IMR-90 (cell line): Measurements from ENCODE around the gene DPP10. TPM values are rescaled to one million over a fixed set of nuclear protein-coding genes. Genes with fewer than 3 reads are reported as not detected.

ENCODE experiments used
- ATAC-seq: fragments of 200-7000 bp; cut with Tn5 transposase; 2 replicates; pipeline ENCODE4 v1.9.1; 2020; ENCODE audit warnings: low read depth, mild to moderate bottlenecking, moderate library complexity
- BruUV-seq: library from RNA; stranded (reverse); fragments of 400-500 nt; replicated peaks from 2 replicates; lab custom pipeline; 2021; lab: Mats Ljungman, UMichigan
- CTCF ChIA-PET: fragments of 300-600 bp; formaldehyde crosslinking; extraction: SDS; loops from one replicate; lab custom pipeline; 2021; ENCODE audit warnings: antibody characterized with exemption; lab: Yijun Ruan, JAX
- POLR2A ChIA-PET: fragments of 300-600 bp; sonication (Branson Sonifier 250); formaldehyde crosslinking; loops from one replicate; lab custom pipeline; 2022; ENCODE audit warnings: antibody characterized with exemption; ENCODE audit not compliant: unreplicated experiment; lab: Charles Lee
- DNase-seq: peaks from one replicate; pipeline ENCODE4 v3.0.0; 2013
- H2AFZ ChIP-seq: replicated peaks from 2 replicates; pipeline ENCODE3; 2013; ENCODE audit warnings: low read length, mild to moderate bottlenecking; ENCODE audit not compliant: poor library complexity
- H2AK5ac ChIP-seq: 2 replicates; pipeline ENCODE4 v1.6.1; 2013; ENCODE audit warnings: low read depth, low read length, inconsistent platforms
- H2AK9ac ChIP-seq: replicated peaks from 2 replicates; pipeline ENCODE3; 2013; ENCODE audit warnings: mild to moderate bottlenecking, low read depth, low read length, moderate library complexity; ENCODE audit not compliant: poor library complexity
- H2BK120ac ChIP-seq: 2 replicates; pipeline ENCODE4 v1.6.1; 2013; ENCODE audit warnings: low read depth, low read length, inconsistent platforms
- H2BK15ac ChIP-seq: 3 replicates; pipeline ENCODE4 v1.6.1; 2013; ENCODE audit warnings: low read depth, low read length, inconsistent platforms
- H2BK20ac ChIP-seq: 2 replicates; pipeline ENCODE4 v1.6.1; 2013; ENCODE audit warnings: low read depth, mild to moderate bottlenecking, inconsistent platforms, low read length, moderate library complexity
- H2BK5ac ChIP-seq: 2 replicates; pipeline ENCODE4 v1.6.1; 2013; ENCODE audit warnings: mild to moderate bottlenecking, low read depth, low read length, inconsistent platforms; ENCODE audit not compliant: poor library complexity, severe bottlenecking
- H3K14ac ChIP-seq: replicated peaks from 2 replicates; pipeline ENCODE4 v1.6.1; 2013; ENCODE audit warnings: low read depth, low read length, inconsistent platforms
- H3K18ac ChIP-seq: 2 replicates; pipeline ENCODE4 v1.6.1; 2013; ENCODE audit warnings: low read depth, low read length, control low read depth
- H3K23ac ChIP-seq: 2 replicates; pipeline ENCODE4 v1.6.1; 2013; ENCODE audit warnings: low read depth, low read length, inconsistent platforms
- H3K27ac ChIP-seq: 2 replicates; pipeline ENCODE4 v1.5.1; 2013; ENCODE audit warnings: mild to moderate bottlenecking, control low read depth, low read length; ENCODE audit not compliant: insufficient read depth
- H3K27me3 ChIP-seq: 2 replicates; pipeline ENCODE4 v1.6.1; 2013; ENCODE audit warnings: low read length; ENCODE audit not compliant: control insufficient read depth, insufficient read depth
- H3K36me3 ChIP-seq: 2 replicates; pipeline ENCODE4 v1.6.1; 2013; ENCODE audit warnings: low read length, mixed read lengths; ENCODE audit not compliant: control insufficient read depth, insufficient read depth
- H3K4ac ChIP-seq: 2 replicates; pipeline ENCODE4 v1.6.1; 2013; ENCODE audit warnings: low read depth, low read length, inconsistent platforms
- H3K4me1 ChIP-seq: 2 replicates; pipeline ENCODE4 v1.6.1; 2013; ENCODE audit warnings: low read length, mixed read lengths; ENCODE audit not compliant: control insufficient read depth, insufficient read depth
- H3K4me2 ChIP-seq: 2 replicates; pipeline ENCODE4 v1.6.1; 2013; ENCODE audit warnings: low read depth, mild to moderate bottlenecking, control low read depth, low read length, moderate library complexity
- H3K4me3 ChIP-seq: 2 replicates; pipeline ENCODE4 v1.5.1; 2013; ENCODE audit warnings: low read depth, mild to moderate bottlenecking, control low read depth, low read length, moderate library complexity; ENCODE audit not compliant: insufficient read depth
- H3K56ac ChIP-seq: 2 replicates; pipeline ENCODE4 v1.6.1; 2013; ENCODE audit warnings: low read length, inconsistent platforms; ENCODE audit not compliant: insufficient read depth; ENCODE audit errors: extremely low read depth
- H3K79me1 ChIP-seq, 2 experiments: 2 replicates each; pipeline ENCODE4 v1.6.1; 2013; ENCODE audit warnings: low read length in 2 of 2, inconsistent platforms in 1 of 2, low read depth in 1 of 2
- H3K9ac ChIP-seq: 2 replicates; pipeline ENCODE4 v1.6.1; 2013; ENCODE audit warnings: low read depth, low read length, control low read depth
- H3K9me1 ChIP-seq: 2 replicates; pipeline ENCODE4 v1.6.1; 2013; ENCODE audit warnings: low read length, inconsistent platforms; ENCODE audit not compliant: insufficient read depth
- H3K9me3 ChIP-seq: 2 replicates; pipeline ENCODE4 v1.6.1; 2013; ENCODE audit warnings: low read length; ENCODE audit not compliant: control insufficient read depth, insufficient read depth
- H4K20me1 ChIP-seq: 2 replicates; pipeline ENCODE4 v1.6.1; 2013; ENCODE audit warnings: low read length, inconsistent platforms; ENCODE audit not compliant: insufficient read depth
- H4K5ac ChIP-seq: 2 replicates; pipeline ENCODE4 v1.6.1; 2013; ENCODE audit warnings: mild to moderate bottlenecking, low read depth, low read length, control low read depth
- H4K8ac ChIP-seq, 2 experiments: 2 replicates each; pipeline ENCODE4 v1.6.1; 2013; ENCODE audit warnings: low read depth in 2 of 2, low read length in 2 of 2, control low read depth in 1 of 2, inconsistent platforms in 1 of 2
- H4K91ac ChIP-seq: 2 replicates; pipeline ENCODE4 v1.6.1; 2013; ENCODE audit warnings: low read depth, low read length, inconsistent platforms; ENCODE audit not compliant: insufficient read depth
- BHLHE40 ChIP-seq: fragments of 150-350 bp; IDR thresholded peaks from 2 replicates; pipeline ENCODE4 v1.6.1; 2016; ENCODE audit warnings: mild to moderate bottlenecking, low read depth, low read length
- CEBPB ChIP-seq: IDR thresholded peaks from 2 replicates; pipeline ENCODE4 v1.6.1; 2012; ENCODE audit warnings: low read depth, low read length, improper control_type of control experiment
- CHD1 ChIP-seq: IDR thresholded peaks from 2 replicates; pipeline ENCODE4 v1.6.1; 2012; ENCODE audit warnings: low read depth, low read length, improper control_type of control experiment
- CTCF ChIP-seq: conservative IDR thresholded peaks from 2 replicates; pipeline ENCODE4 v1.5.1; 2012; ENCODE audit warnings: mild to moderate bottlenecking, low read depth, low read length, improper control_type of control experiment
- ELK1 ChIP-seq: fragments of 150-350 bp; IDR thresholded peaks from 2 replicates; pipeline ENCODE4 v1.6.1; 2016; ENCODE audit warnings: low read depth, mild to moderate bottlenecking, low read length, moderate library complexity, borderline replicate concordance
- FOS ChIP-seq: fragments of 150-350 bp; IDR thresholded peaks from 2 replicates; pipeline ENCODE4 v1.6.1; 2016; ENCODE audit warnings: low read depth, low read length
- MAZ ChIP-seq: IDR thresholded peaks from 2 replicates; pipeline ENCODE4 v1.6.1; 2012; ENCODE audit warnings: low read depth, mild to moderate bottlenecking, low read length, improper control_type of control experiment, moderate library complexity, borderline replicate concordance
- MXI1 ChIP-seq: IDR thresholded peaks from 2 replicates; pipeline ENCODE4 v1.6.1; 2012; ENCODE audit warnings: low read depth, mild to moderate bottlenecking, low read length, moderate library complexity, borderline replicate concordance
- POLR2A ChIP-seq: IDR thresholded peaks from 2 replicates; pipeline ENCODE4 v1.6.1; 2012; ENCODE audit warnings: mild to moderate bottlenecking, low read depth, low read length
- RCOR1 ChIP-seq: IDR thresholded peaks from 2 replicates; pipeline ENCODE4 v1.6.1; 2012; ENCODE audit warnings: mild to moderate bottlenecking, low read length, improper control_type of control experiment; ENCODE audit not compliant: insufficient replicate concordance
- RFX5 ChIP-seq: IDR thresholded peaks from 2 replicates; pipeline ENCODE4 v1.8.0; 2012; ENCODE audit warnings: low read depth, mild to moderate bottlenecking, low read length, moderate library complexity
- USF2 ChIP-seq: fragments of 150-350 bp; IDR thresholded peaks from 2 replicates; pipeline ENCODE4 v1.6.1; 2017; ENCODE audit warnings: mild to moderate bottlenecking, antibody characterized with exemption, low read length, low read depth
- WGBS, 2 experiments: methylation state at CpG; one replicate each; pipeline versions ENCODE4 v1.1.5 to v1.1.7; 2013; ENCODE audit warnings: missing lambda C conversion rate in 2 of 2; ENCODE audit not compliant: insufficient read length in 1 of 2; ENCODE audit errors: extremely low coverage in 2 of 2; 5-methylcytosine and 5-hydroxymethylcytosine counted together
- dilution Hi-C: fragments of 300-500 bp; cut with HindIII; formaldehyde crosslinking; loops from one replicate; pipeline ENCODE4 v1.14.3; 2018; ENCODE audit warnings: low sequenced_read_pairs; ENCODE audit not compliant: unreplicated experiment
- in situ Hi-C: fragments of 300-500 bp; cut with MboI; formaldehyde crosslinking; loops from 3 replicates; pipeline ENCODE4 v1.14.3; 2019; ENCODE audit warnings: low sequenced_read_pairs, inconsistent platforms, mixed read lengths
- intact Hi-C: fragments of 100-400 bp; cut with micrococcal nuclease; formaldehyde crosslinking; loops from 2 replicates; pipeline ENCODE4 v1.10.0; 2022
- polyA plus RNA-seq, 3 experiments: library from polyadenylated mRNA; depleted of rRNA; stranded (reverse); fragments of >200 nt; gene quantifications; 2 replicates each; pipeline ENCODE4 v1.2.3, GENCODE V29; 2012; ENCODE audit warnings: low replicate concordance in 1 of 3
- total RNA-seq: library from RNA; depleted of rRNA; stranded (reverse); fragments of >200 nt; gene quantifications from 2 replicates; pipeline ENCODE4 v1.2.3, GENCODE V29; 2012

The DPP10 gene
- total and polyA plus RNA-seq, 2 of the 4 experiments (the other 2 are of a cell fraction): not detected

DNA sequence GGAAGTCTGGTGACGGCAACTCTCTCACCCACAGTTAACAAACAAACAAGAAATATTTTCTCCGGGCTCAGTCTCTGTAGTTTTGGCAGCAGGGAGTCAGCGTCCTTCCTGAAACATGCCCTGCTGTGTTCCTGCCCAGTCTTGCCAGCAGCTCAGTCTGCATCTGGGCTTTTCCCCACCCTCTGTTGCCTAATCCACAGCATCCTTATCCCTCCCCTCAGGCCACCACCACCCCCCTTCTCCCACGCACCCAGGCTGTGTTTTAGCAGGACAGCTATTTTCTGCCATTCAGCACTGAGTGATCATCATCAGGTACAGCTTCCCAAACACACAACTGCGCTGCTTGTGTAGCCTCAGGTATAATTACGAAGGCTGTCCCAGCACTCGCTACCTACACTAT, 168.2 kb downstream of the DPP10 start:
- Histone ChIP-seq H4K5ac (no peak overlapping the region), H3K18ac (no peak overlapping the region), H3K9me3 (no peaks in the 10 kb centered on the region), H2AK9ac (no peak overlapping the region), H4K91ac (no peak overlapping the region), H3K79me1 (no peaks in the 10 kb centered on the region), H3K14ac (no peak overlapping the region), H2BK15ac (no peak overlapping the region), H3K4me3 (no peak overlapping the region), H2AFZ (no peak overlapping the region), H4K8ac (no peak overlapping the region), H3K4me2 (no peak overlapping the region), H2BK5ac (no peak overlapping the region), H3K27me3 (no peaks in the 10 kb centered on the region), H3K27ac (no peak overlapping the region), H2BK20ac (no peak overlapping the region), H2AK5ac (no peak overlapping the region), H3K4ac (no peak overlapping the region), H3K23ac (no peak overlapping the region), H4K20me1 (no peaks in the 10 kb centered on the region), H3K36me3 (no peaks in the 10 kb centered on the region), H3K56ac (no peak overlapping the region), H2BK120ac (no peak overlapping the region), H3K4me1 (no peaks in the 10 kb centered on the region), H3K9ac (no peak overlapping the region), H3K9me1 (no peaks in the 10 kb centered on the region)
- DNase-seq (no peak), ATAC-seq (no peak)
- ChIA-PET POLR2A (no interaction called here), CTCF (no interaction called here)
- BruUV-seq: no TSS peak
- in situ Hi-C loops (no loop called here), dilution Hi-C loops (no loop called here), intact Hi-C loops (no loop called here)
- 0% methylated on average over 1 of the region's 7 CpGs; no CpG with 5 or more reads in 1 of the 2 experiments for WGBS, 2 experiments
- TF ChIP-seq ELK1 (no peak), POLR2A (no peak), CTCF (no peak), BHLHE40 (no peak), RFX5 (no peak), MXI1 (no peak), MAZ (no peak), CEBPB (no peak), RCOR1 (no peak), FOS (no peak), CHD1 (no peak), USF2 (no peak)
